ENCODE results near the gene ARHGAP31. TPM values are rescaled to one million over a fixed set of nuclear protein-coding genes. Genes with fewer than 3 reads are reported as not detected.

The ARHGAP31 gene
- total RNA-seq, 1 donor from 2014 or later: 6.3 TPM

DNA sequence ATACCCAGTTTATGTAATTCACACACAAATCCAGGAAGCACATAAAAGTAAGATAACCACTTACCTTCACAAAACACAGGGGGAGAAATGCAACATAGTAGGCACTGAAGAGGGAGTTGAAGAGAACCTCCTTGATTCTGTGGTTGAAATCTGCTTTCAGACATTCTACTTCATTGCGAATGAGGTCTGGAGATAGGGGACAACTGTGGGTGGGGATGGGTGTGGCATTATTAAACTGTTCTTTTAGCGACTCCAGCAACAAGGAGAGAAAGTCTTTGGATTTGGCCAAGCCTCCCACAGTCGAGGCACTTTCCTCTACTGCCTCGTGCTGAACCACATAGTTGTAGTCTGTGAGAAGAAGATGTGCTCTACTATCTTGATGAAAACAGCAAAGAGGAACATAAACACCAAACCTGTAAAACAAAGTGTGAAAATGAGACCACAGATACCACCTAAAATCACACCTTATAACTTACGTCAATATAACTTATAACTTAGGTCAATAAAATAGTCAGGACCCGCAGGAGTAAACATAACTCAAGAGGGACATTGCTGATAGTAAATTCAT, 143.6 kb downstream of the ARHGAP31 start:
- no peak for TF ChIP-seq CTCF (conservative IDR thresholded peaks at IDR 0.05)
- peaks cover 62% of the 10 kb centered on the region for H3K36me3 Mint-ChIP-seq (ENCODE audit: low read depth)

DNA sequence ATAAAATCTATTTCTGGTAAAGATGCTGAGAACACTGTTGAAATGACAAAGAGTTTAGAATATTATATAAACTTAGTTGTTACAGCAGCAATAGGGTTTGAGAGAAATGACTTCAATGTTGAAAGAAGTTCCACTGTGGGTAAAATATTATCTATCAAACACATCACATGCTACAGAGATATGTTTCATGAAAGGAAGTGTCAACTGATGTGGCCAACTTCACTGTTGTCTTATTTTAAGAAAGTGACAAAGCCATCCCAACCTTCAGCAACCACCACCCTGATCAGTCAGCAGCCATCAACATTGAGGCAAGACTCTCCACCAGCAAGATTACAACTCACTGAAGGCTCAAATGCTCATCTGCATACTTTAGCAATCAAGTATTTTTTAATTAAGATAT, 149.0 kb downstream of the ARHGAP31 start:
- peaks cover 47% of the 10 kb centered on the region for H3K36me3 Mint-ChIP-seq (ENCODE audit: low read depth)
- DNase-seq (ENCODE audit: low read depth, low spot score): no peak
- H3K9me3 Mint-ChIP-seq: peaks cover 3% of the 10 kb centered on the region
- TF ChIP-seq CTCF (conservative IDR thresholded peaks at IDR 0.05): no peak
- H3K27ac Mint-ChIP-seq (ENCODE audit: unreplicated experiment): no peak overlapping the region
- no peaks in the 10 kb centered on the region for H3K27me3 Mint-ChIP-seq (ENCODE audit: low read depth)
- H3K4me1 Mint-ChIP-seq: peaks cover 3% of the 10 kb centered on the region
- no peak overlapping the region for H3K4me3 Mint-ChIP-seq

More for the DNA sequence above, 143.6 kb downstream of the ARHGAP31 start:
- no peak for DNase-seq (ENCODE audit: low read depth, low spot score)
- Mint-ChIP-seq H3K9me3 (peaks cover 3% of the 10 kb centered on the region), H3K27me3 (ENCODE audit: low read depth) (no peaks in the 10 kb centered on the region), H3K4me3 (no peak overlapping the region), H3K4me1 (peaks cover 3% of the 10 kb centered on the region), H3K27ac (ENCODE audit: unreplicated experiment) (no peak overlapping the region)

DNA sequence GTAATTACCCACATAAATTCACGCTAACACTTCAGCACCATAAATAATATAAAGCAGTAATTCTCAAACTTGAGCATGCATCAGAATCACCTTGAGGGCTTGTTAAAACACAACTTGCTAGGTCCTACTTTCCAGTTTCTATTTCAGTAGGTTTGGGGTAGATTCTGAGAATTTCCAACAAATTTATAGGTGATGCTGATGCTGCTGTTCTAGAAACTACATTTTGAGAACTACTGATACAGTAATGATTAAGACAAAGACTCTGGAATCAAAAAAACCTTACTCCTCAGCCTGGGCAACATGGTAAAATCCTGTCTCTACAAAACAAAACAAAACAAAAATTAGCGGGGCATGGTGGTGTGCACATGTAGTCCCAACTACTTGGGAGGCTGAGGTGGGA, 150.4 kb downstream of the ARHGAP31 start:
- Mint-ChIP-seq H3K9me3 (peaks cover 3% of the 10 kb centered on the region), H3K27ac (ENCODE audit: unreplicated experiment) (no peak overlapping the region), H3K27me3 (ENCODE audit: low read depth) (no peaks in the 10 kb centered on the region), H3K4me1 (peaks cover 3% of the 10 kb centered on the region), H3K36me3 (ENCODE audit: low read depth) (peaks cover 47% of the 10 kb centered on the region), H3K4me3 (no peak overlapping the region)
- TF ChIP-seq CTCF (conservative IDR thresholded peaks at IDR 0.05): no peak
- no peak for DNase-seq (ENCODE audit: low read depth, low spot score)

- H3K4me3 Mint-ChIP-seq: no peak overlapping the region
- H3K27ac Mint-ChIP-seq (ENCODE audit: unreplicated experiment): no peak overlapping the region
- DNase-seq (ENCODE audit: low read depth, low spot score): no peak
- H3K4me1 Mint-ChIP-seq: peaks cover 6% of the 10 kb centered on the region
- no peaks in the 10 kb centered on the region for H3K9me3 Mint-ChIP-seq
- peaks cover 11% of the 10 kb centered on the region for H3K36me3 Mint-ChIP-seq (ENCODE audit: low read depth)
- H3K27me3 Mint-ChIP-seq (ENCODE audit: low read depth): no peaks in the 10 kb centered on the region
- no peak for TF ChIP-seq CTCF (conservative IDR thresholded peaks at IDR 0.05)
Observed at GRCh38 chr3:119453822-119454221, 159.6 kb downstream of the ARHGAP31 start.

GRCh38 chr3:119456469-119456868, 162.3 kb downstream of the ARHGAP31 start:
- Mint-ChIP-seq H3K27ac (ENCODE audit: unreplicated experiment) (no peak overlapping the region), H3K9me3 (no peaks in the 10 kb centered on the region), H3K4me3 (no peak overlapping the region), H3K27me3 (ENCODE audit: low read depth) (no peaks in the 10 kb centered on the region), H3K36me3 (ENCODE audit: low read depth) (peaks cover 10% of the 10 kb centered on the region), H3K4me1 (peaks cover 9% of the 10 kb centered on the region)
- TF ChIP-seq CTCF (conservative IDR thresholded peaks at IDR 0.05): no peak
- DNase-seq (ENCODE audit: low read depth, low spot score): no peak
